ENCODE data around the gene TGFB1I1.
A peak's percentile ranks its signal among the peaks of the same experiment; 100 is the strongest.
"Not testable (repeated sequence)": the region's sequence is repeated elsewhere in the genome, so short reads cannot be mapped to it uniquely, and the experiment has no call there.

The TGFB1I1 gene

GRCh38 chr16:31488468-31489297 is 16.7 kb downstream of the TGFB1I1 start:
- DNase-seq: no peak

GRCh38 chr16:31489298-31489564 is 17.3 kb downstream of the TGFB1I1 start:
- no peak for DNase-seq

- DNase-seq: no peak
Measured at GRCh38 chr16:31489616-31490584, 17.9 kb downstream of the TGFB1I1 start.

GRCh38 chr16:31491778-31492418 is 19.9 kb downstream of the TGFB1I1 start:
- DNase-seq: no peak

GRCh38 chr16:31493506-31494125 is 21.7 kb downstream of the TGFB1I1 start:
- no peak for DNase-seq

GRCh38 chr16:31496670-31497069 is 24.7 kb downstream of the TGFB1I1 start:
- no peak for DNase-seq

GRCh38 chr16:31498493-31498892 is 26.5 kb downstream of the TGFB1I1 start:
- no peak for DNase-seq

GRCh38 chr16:31499928-31500327 is 28.0 kb downstream of the TGFB1I1 start:
- no peak for DNase-seq

GRCh38 chr16:31501226-31501965 is 29.4 kb downstream of the TGFB1I1 start:
- DNase-seq: no peak

GRCh38 chr16:31501966-31502348 is 30.0 kb downstream of the TGFB1I1 start:
- no peak for DNase-seq

- no peak for DNase-seq
Measured at GRCh38 chr16:31502981-31503380, 31.0 kb downstream of the TGFB1I1 start.

- DNase-seq: not testable (repeated sequence)
Measured at GRCh38 chr16:31503555-31503954, 31.6 kb downstream of the TGFB1I1 start.

- no peak for DNase-seq
Measured at GRCh38 chr16:31504159-31504558, 32.2 kb downstream of the TGFB1I1 start.

GRCh38 chr16:31505483-31505882 is 33.5 kb downstream of the TGFB1I1 start:
- DNase-seq: no peak

GRCh38 chr16:31507617-31507928 is 35.6 kb downstream of the TGFB1I1 start:
- DNase-seq: no peak

GRCh38 chr16:31507929-31508705 is 36.2 kb downstream of the TGFB1I1 start, which contains the start of gene RUSF1:
RUSF1 (minus strand) TSS chr16:31508391; CDS start chr16:31508373, 18 bp downstream.
- peak in 1 of 2 experiments; percentile 66 for DNase-seq

GRCh38 chr16:31508706-31509195 is 36.8 kb downstream of the TGFB1I1 start:
- no peak for DNase-seq

- no peak for DNase-seq
Measured at GRCh38 chr16:31513126-31513525, 41.2 kb downstream of the TGFB1I1 start.

- DNase-seq: no peak
Measured at GRCh38 chr16:31513884-31514283, 41.9 kb downstream of the TGFB1I1 start.

GRCh38 chr16:31517800-31518402 is 45.9 kb downstream of the TGFB1I1 start:
- no peak for DNase-seq
